ENCODE results near the gene NDOR1. TPM values are rescaled to one million over a fixed set of nuclear protein-coding genes. Genes with fewer than 3 reads are reported as not detected.

Gene NDOR1
- polyA plus RNA-seq, 2 of the 4 experiments (the other 2 are of a cell fraction) = 5.6 to 19.5 TPM

DNA sequence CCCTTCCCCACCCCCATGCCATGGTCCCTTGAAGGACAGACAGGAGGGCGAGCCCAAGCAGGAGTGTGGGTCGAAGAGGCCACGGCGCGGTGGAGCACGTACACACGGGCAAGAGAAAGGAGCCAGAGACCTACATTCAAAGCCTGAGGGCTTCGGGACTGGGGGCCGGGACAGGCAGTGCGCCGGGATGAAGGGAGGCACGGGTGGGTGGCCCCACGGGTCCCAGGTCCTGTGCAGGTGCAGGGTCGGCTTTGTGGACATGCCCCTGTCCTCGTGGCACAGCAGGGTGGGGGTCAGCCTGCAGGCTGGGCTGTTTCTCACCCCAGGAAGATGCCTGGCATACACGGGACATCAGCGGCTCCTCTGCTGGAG is 45.5 kb upstream of the NDOR1 start:
- Histone ChIP-seq H3K4me1 (peaks cover 25% of the 10 kb centered on the region), H3K4me3 (no peak overlapping the region), H3K9me3 (no peaks in the 10 kb centered on the region), H3K27ac (no peak overlapping the region), H3K4me2 (no peak overlapping the region)
- 42% methylated on average over 17 of the region's 17 CpGs for WGBS (ENCODE audit: missing lambda C conversion rate)
- CTCF ChIA-PET = interaction anchor here (1.2 to 1.3 kb wide), 2 partner anchors 15 to 67 kb away, joined by 3 read pairs; partner anchors contain the start of gene RNF224
- FAIRE-seq (no peak), DNase-seq (ENCODE audit: low read depth in 1 of 2, low spot score in 1 of 2) (no peak), ATAC-seq (no peak)
- POLR2A ChIA-PET = interaction anchor here (0.6 kb wide), 1 partner anchor 66 kb away, joined by 3 read pairs; no protein-coding TSS in a partner anchor
- TF ChIP-seq, protein P1, sequence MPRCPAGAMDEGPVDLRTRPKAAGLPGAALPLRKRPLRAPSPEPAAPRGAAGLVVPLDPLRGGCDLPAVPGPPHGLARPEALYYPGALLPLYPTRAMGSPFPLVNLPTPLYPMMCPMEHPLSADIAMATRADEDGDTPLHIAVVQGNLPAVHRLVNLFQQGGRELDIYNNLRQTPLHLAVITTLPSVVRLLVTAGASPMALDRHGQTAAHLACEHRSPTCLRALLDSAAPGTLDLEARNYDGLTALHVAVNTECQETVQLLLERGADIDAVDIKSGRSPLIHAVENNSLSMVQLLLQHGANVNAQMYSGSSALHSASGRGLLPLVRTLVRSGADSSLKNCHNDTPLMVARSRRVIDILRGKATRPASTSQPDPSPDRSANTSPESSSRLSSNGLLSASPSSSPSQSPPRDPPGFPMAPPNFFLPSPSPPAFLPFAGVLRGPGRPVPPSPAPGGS (IDR thresholded peaks at IDR 0.05) = no peak
- TF ChIP-seq HOXB13 (CRISPR knock-in tag; IDR thresholded peaks at IDR 0.05; ENCODE audit: low read depth) (no peak), CBX8 (IDR thresholded peaks at IDR 0.05) (no peak)

DNA sequence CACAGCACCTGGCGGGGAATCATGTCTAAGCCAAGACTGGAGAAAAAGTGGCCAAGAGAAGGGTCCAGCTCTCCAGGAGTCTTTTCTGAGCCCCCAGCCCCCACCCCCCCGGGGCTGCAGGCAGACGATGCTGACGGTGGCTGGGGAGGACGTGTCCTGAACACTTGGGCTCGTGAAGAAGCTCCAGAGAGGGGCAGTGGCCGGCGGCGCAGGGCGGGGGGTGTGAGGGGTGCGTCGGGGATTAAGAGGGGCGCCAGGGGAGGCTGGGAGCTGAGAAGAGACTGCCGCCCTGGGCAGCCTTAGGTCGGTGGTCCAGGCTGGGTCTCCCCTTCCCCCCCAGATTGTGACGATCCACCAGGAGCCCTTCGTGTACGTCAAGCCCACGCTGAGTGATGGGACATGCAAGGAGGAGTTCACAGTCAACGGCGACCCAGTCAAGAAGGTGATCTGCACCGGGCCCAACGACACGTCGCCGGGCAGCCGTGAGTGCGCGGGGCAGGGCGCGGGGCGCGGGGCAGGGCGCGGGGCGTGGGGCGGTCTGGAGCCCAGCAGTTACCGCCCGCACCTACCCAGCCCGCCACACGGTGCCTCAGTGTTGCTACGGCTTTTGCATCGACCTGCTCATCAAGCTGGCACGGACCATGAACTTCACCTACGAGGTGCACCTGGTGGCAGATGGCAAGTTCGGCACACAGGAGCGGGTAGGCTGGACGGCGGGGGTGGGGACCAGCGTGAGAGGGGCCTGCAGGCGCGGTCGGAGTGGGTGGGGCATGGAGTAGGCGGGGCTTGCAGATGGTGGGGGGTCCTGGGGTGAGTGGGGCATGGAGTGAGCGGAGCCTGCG is 44.6 kb upstream of the NDOR1 start:
- no peak for TF ChIP-seq HOXB5 (CRISPR knock-in tag; IDR thresholded peaks at IDR 0.05)
- Histone ChIP-seq H3K27ac (no peak overlapping the region), H3K4me1 (peaks cover 25% of the 10 kb centered on the region), H3K9me3 (no peaks in the 10 kb centered on the region), H3K4me2 (peak overlapping the region; percentile 76), H3K4me3 (peak overlapping the region; percentile 38; the same call in 1 of the 3 replicates)
- FAIRE-seq (no peak), ATAC-seq (no peak; a peak in 1 of 6 replicates), DNase-seq (ENCODE audit: low read depth in 1 of 2, low spot score in 1 of 2) (no peak)
- ChIA-PET CTCF (interaction anchor here (0.6 to 7.4 kb wide), 3 partner anchors 16 to 66 kb away, joined by 3 to 57 read pairs (median 3); partner anchors contain the start of gene RNF224), POLR2A (interaction anchor here (0.6 kb wide), 1 partner anchor 65 kb away, joined by 3 read pairs; no protein-coding TSS in a partner anchor)
- 46% methylated on average over 16 of the region's 56 CpGs for WGBS (ENCODE audit: missing lambda C conversion rate)

DNA sequence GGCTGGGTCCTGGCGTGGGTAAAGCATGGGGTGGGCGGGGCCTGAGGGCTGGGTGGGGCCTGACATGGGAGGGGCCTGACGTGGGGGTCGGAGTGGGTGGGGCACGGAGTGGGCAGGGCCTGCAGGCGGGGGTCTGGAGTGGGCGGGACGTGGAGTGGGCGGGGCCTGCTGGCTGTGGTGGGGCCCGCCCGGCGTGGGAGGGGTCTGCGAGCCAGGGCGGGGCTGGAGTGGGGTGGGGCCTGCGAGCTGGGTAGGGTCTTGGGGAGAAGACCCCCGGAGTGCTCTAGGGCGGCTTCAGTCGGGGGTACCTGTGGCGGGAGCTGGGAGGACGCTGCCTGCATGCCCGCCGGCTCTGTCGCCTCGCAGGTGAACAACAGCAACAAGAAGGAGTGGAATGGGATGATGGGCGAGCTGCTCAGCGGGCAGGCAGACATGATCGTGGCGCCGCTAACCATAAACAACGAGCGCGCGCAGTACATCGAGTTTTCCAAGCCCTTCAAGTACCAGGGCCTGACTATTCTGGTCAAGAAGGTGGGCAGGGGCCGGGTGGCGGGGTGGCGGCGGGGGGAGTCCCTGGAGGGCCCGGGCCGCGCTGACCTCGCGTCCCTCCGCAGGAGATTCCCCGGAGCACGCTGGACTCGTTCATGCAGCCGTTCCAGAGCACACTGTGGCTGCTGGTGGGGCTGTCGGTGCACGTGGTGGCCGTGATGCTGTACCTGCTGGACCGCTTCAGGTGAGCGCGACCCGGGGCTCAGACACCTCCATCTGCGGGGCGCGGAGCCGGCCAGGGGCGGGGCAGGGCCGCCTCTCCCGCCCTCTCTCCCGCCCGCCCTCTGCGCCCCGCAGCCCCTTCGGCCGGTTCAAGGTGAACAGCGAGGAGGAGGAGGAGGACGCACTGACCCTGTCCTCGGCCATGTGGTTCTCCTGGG is 43.7 kb upstream of the NDOR1 start:
- peak in 1 of 2 experiments; percentile 13; a peak in 3 of 6 replicates for ATAC-seq
- no peaks in the 10 kb centered on the region for H3K9me3 ChIP-seq
- no peak for FAIRE-seq
- DNase-seq (ENCODE audit: low read depth in 1 of 2, low spot score in 1 of 2) = peak in 1 of 2 experiments; percentile 43
- peak overlapping the region in 1 of 2 experiments; percentile 10; a peak in 1 of 6 replicates for H3K27ac ChIP-seq
- ChIA-PET CTCF (interaction anchor here (0.6 to 7.4 kb wide), 11 partner anchors 9 to 95 kb away, joined by 3 to 57 read pairs (median 4); partner anchors contain the start of genes LRRC26, SSNA1 and TMEM210), POLR2A (interaction anchor here (0.9 to 2.1 kb wide), 3 partner anchors 32 to 79 kb away, joined by 7 to 9 read pairs (median 8); partner anchors contain the start of gene TUBB4B)
- TF ChIP-seq, protein P2, sequence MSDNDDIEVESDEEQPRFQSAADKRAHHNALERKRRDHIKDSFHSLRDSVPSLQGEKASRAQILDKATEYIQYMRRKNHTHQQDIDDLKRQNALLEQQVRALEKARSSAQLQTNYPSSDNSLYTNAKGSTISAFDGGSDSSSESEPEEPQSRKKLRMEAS (IDR thresholded peaks at IDR 0.05) = peak; percentile 44; the same call in 1 of the 2 replicates
- no peak for TF ChIP-seq HDAC2 (IDR thresholded peaks at IDR 0.05)
- TF ChIP-seq ZC3H11A (IDR thresholded peaks at IDR 0.05) = no peak
- peaks cover 22% of the 10 kb centered on the region for H3K4me1 ChIP-seq
- H3K4me2 ChIP-seq = peak overlapping the region; percentile 76
- H3K4me3 ChIP-seq = peak overlapping the region; percentile 38; the same call in 2 of the 3 replicates
- WGBS (ENCODE audit: missing lambda C conversion rate) = 15% methylated on average over 29 of the region's 71 CpGs

DNA sequence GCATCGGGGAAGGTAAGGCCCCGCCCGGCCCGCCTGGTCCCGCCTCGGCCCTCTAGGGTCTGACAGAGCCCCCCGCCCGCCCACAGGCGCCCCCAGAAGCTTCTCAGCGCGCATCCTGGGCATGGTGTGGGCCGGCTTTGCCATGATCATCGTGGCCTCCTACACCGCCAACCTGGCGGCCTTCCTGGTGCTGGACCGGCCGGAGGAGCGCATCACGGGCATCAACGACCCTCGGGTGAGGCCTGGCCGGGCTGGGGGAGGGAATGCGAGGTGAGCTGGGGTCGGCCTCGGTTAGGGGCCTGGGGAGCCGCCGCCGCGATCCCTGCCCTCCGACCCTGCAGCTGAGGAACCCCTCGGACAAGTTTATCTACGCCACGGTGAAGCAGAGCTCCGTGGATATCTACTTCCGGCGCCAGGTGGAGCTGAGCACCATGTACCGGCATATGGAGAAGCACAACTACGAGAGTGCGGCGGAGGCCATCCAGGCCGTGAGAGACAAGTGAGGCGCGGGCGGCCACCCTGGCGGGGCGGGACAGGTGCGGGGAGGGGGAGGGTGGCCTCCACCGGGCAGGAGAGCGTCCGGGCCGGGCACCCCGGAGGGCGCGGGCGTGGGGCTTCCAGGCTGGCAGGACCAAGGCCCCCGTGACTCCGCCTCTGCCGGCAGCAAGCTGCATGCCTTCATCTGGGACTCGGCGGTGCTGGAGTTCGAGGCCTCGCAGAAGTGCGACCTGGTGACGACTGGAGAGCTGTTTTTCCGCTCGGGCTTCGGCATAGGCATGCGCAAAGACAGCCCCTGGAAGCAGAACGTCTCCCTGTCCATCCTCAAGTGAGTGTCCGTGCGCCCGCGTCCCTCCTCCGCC is 42.8 kb upstream of the NDOR1 start:
- peak; percentile 25 to 60; a peak in 5 of 6 replicates for ATAC-seq
- no peaks in the 10 kb centered on the region for H3K9me3 ChIP-seq
- ChIA-PET POLR2A (interaction anchor here (0.6 to 2.1 kb wide), 8 partner anchors 13 to 78 kb away, joined by 3 to 9 read pairs (median 4); partner anchors contain the start of genes RNF224, TPRN and TUBB4B), CTCF (interaction anchor here (0.7 to 7.4 kb wide), 14 partner anchors 8 to 96 kb away, joined by 3 to 57 read pairs (median 4); partner anchors contain the start of genes LRRC26, RNF224, SSNA1 and TMEM210)
- H3K4me3 ChIP-seq = peak overlapping the region; percentile 38
- 19% methylated on average over 31 of the region's 74 CpGs for WGBS (ENCODE audit: missing lambda C conversion rate)
- TF ChIP-seq NFE2L2 (conservative IDR thresholded peaks at IDR 0.05; ENCODE audit: low read length) (no peak), SMC3 (IDR thresholded peaks at IDR 0.05) (0 out of 3 replicates have a peak, but pooled peaks have one; percentile 17), FOSL2 (IDR thresholded peaks at IDR 0.05) (no peak), FOSL2 (CRISPR knock-in tag; IDR thresholded peaks at IDR 0.05) (no peak)
- TF ChIP-seq, protein P3, sequence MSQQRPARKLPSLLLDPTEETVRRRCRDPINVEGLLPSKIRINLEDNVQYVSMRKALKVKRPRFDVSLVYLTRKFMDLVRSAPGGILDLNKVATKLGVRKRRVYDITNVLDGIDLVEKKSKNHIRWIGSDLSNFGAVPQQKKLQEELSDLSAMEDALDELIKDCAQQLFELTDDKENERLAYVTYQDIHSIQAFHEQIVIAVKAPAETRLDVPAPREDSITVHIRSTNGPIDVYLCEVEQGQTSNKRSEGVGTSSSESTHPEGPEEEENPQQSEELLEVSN (IDR thresholded peaks at IDR 0.05; ENCODE audit: borderline replicate concordance, low read depth) = peak; percentile 78
- TF ChIP-seq, protein P4, sequence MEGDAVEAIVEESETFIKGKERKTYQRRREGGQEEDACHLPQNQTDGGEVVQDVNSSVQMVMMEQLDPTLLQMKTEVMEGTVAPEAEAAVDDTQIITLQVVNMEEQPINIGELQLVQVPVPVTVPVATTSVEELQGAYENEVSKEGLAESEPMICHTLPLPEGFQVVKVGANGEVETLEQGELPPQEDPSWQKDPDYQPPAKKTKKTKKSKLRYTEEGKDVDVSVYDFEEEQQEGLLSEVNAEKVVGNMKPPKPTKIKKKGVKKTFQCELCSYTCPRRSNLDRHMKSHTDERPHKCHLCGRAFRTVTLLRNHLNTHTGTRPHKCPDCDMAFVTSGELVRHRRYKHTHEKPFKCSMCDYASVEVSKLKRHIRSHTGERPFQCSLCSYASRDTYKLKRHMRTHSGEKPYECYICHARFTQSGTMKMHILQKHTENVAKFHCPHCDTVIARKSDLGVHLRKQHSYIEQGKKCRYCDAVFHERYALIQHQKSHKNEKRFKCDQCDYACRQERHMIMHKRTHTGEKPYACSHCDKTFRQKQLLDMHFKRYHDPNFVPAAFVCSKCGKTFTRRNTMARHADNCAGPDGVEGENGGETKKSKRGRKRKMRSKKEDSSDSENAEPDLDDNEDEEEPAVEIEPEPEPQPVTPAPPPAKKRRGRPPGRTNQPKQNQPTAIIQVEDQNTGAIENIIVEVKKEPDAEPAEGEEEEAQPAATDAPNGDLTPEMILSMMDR (IDR thresholded peaks at IDR 0.05) = peak; percentile 14; the same call in 1 of the 3 replicates
- TF ChIP-seq, protein P2 (IDR thresholded peaks at IDR 0.05) = peak; percentile 50; the same call in 1 of the 2 replicates
- TF ChIP-seq, protein P5, sequence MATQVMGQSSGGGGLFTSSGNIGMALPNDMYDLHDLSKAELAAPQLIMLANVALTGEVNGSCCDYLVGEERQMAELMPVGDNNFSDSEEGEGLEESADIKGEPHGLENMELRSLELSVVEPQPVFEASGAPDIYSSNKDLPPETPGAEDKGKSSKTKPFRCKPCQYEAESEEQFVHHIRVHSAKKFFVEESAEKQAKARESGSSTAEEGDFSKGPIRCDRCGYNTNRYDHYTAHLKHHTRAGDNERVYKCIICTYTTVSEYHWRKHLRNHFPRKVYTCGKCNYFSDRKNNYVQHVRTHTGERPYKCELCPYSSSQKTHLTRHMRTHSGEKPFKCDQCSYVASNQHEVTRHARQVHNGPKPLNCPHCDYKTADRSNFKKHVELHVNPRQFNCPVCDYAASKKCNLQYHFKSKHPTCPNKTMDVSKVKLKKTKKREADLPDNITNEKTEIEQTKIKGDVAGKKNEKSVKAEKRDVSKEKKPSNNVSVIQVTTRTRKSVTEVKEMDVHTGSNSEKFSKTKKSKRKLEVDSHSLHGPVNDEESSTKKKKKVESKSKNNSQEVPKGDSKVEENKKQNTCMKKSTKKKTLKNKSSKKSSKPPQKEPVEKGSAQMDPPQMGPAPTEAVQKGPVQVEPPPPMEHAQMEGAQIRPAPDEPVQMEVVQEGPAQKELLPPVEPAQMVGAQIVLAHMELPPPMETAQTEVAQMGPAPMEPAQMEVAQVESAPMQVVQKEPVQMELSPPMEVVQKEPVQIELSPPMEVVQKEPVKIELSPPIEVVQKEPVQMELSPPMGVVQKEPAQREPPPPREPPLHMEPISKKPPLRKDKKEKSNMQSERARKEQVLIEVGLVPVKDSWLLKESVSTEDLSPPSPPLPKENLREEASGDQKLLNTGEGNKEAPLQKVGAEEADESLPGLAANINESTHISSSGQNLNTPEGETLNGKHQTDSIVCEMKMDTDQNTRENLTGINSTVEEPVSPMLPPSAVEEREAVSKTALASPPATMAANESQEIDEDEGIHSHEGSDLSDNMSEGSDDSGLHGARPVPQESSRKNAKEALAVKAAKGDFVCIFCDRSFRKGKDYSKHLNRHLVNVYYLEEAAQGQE (IDR thresholded peaks at IDR 0.05) = no peak
- DNase-seq (ENCODE audit: low read depth in 1 of 2, low spot score in 1 of 2) = peak in 1 of 2 experiments; percentile 76
- H3K27ac ChIP-seq = peak overlapping the region; percentile 54 to 85
- H3K4me2 ChIP-seq = peak overlapping the region; percentile 76
- peaks cover 29% of the 10 kb centered on the region for H3K4me1 ChIP-seq
- FAIRE-seq = no peak
